Gastroesophageal sphincter (tissue), 3 donors: Measurements from ENCODE around the gene SDK1.

ENCODE experiments used
- CTCF ChIP-seq, 4 experiments: fragments of 200-600 bp in 2 of 4; fragments of 450-650 bp in 2 of 4; sonication (generic) in 1 of 4; IDR thresholded peaks; one replicate each; pipeline ENCODE4 v1.5.1; 2017 to 2019; ENCODE audit warnings: antibody characterized with exemption in 4 of 4, mild to moderate bottlenecking in 2 of 4, moderate library complexity in 2 of 4
- POLR2A ChIP-seq, 2 donors: fragments of 450-650 bp; IDR thresholded peaks; one replicate each; pipeline ENCODE4 v1.6.1; 2017; ENCODE audit warnings: antibody characterized with exemption in 2 of 2, mild to moderate bottlenecking in 2 of 2, moderate library complexity in 1 of 2
- POLR2AphosphoS5 ChIP-seq: sonication (generic); formaldehyde crosslinking; IDR thresholded peaks from one replicate; pipeline ENCODE4 v1.6.1; 2017; ENCODE audit warnings: antibody characterized with exemption

DNA sequence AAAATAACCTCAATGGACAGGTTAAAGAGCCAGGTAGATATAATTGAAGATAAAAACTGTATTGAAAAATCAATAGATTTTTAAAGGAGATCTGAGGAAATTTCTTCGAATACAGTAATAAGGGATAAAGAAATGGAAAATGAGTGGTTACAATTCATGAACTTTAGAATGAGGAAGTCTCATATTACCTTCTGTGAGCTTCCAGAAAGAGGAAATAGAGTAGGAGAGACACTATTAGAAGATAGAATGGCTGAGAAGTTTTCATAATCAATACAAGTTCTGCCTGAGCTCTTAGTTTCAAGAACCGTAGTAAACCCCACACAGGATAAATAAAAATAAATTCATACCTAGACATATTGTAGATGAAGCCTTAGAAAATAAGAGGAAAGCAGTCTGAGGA is 11.5 kb downstream of the SDK1 start:
- no peak for TF ChIP-seq CTCF (IDR thresholded peaks at IDR 0.05)
- no peak for TF ChIP-seq POLR2A (IDR thresholded peaks at IDR 0.05)
- no peak for TF ChIP-seq POLR2AphosphoS5
